K562 (cell line): ENCODE measurements around the gene BRICD5. TPM values are rescaled to one million over a fixed set of nuclear protein-coding genes. Genes with fewer than 3 reads are reported as not detected.

ENCODE experiments used
- ARHGAP35 ChIP-seq: fragments of 450-650 bp; IDR thresholded peaks from 2 replicates; pipeline ENCODE4 v1.6.1; 2018; ENCODE audit not compliant: partially characterized antibody
- CEBPB ChIP-seq: fragments of 450-650 bp; IDR thresholded peaks from 2 replicates; pipeline ENCODE4 v1.6.1; 2016; ENCODE audit warnings: missing genetic modification characterization, missing compliant biosample characterization
- HDAC8 ChIP-seq: fragments of 450-650 bp; IDR thresholded peaks from 2 replicates; pipeline ENCODE4 v1.6.1; 2016; ENCODE audit warnings: mild to moderate bottlenecking, missing genetic modification characterization, moderate library complexity, missing compliant biosample characterization
- MAFG ChIP-seq: fragments of 450-650 bp; conservative IDR thresholded peaks from 2 replicates; pipeline ENCODE4 v1.6.1; 2016; ENCODE audit warnings: missing genetic modification characterization, missing compliant biosample characterization
- PATZ1 ChIP-seq: fragments of 250-450 bp; sonication (Bioruptor Pico); IDR thresholded peaks from 2 replicates; pipeline ENCODE4 v1.5.0; 2020; ENCODE audit warnings: mild to moderate bottlenecking, borderline replicate concordance
- POLR2H ChIP-seq: IDR thresholded peaks from 2 replicates; pipeline ENCODE4 v1.6.1; 2016; ENCODE audit warnings: missing genetic modification characterization, low read depth, mild to moderate bottlenecking, control low read depth, missing compliant biosample characterization, moderate library complexity
- PURB ChIP-seq: sonication (generic); formaldehyde crosslinking; IDR thresholded peaks from 2 replicates; pipeline ENCODE4 v1.9.0; 2021; ENCODE audit warnings: low read depth, mild to moderate bottlenecking, missing genetic modification reagents
- SAFB ChIP-seq: fragments of 200-400 bp; formaldehyde crosslinking; IDR thresholded peaks from 2 replicates; pipeline ENCODE4 v1.6.1; 2017; ENCODE audit warnings: low read depth, low read length, borderline replicate concordance
- SRSF7 ChIP-seq: fragments of 200-400 bp; formaldehyde crosslinking; optimal IDR thresholded peaks from 2 replicates; pipeline ENCODE3; 2017; ENCODE audit warnings: mild to moderate bottlenecking, low read depth, low read length
- ZNF445 ChIP-seq: fragments of 250-450 bp; sonication (Bioruptor Pico); IDR thresholded peaks from 2 replicates; pipeline ENCODE4 v1.4.0; 2020; ENCODE audit warnings: low read depth, mild to moderate bottlenecking, moderate library complexity
- ZNF75A ChIP-seq: fragments of 450-650 bp; formaldehyde crosslinking; IDR thresholded peaks from 2 replicates; pipeline ENCODE4 v1.4.0; 2020; ENCODE audit warnings: mild to moderate bottlenecking
- polyA plus RNA-seq, 8 experiments: library from polyadenylated mRNA; depleted of rRNA in 4 of 8; stranded (reverse) in 5 of 8; unstranded in 3 of 8; fragments of >200 nt; fragmentation: Nextera tagmentation in 2 of 8; fragmentation: Illumina TruSeq in 1 of 8; extraction: Ambion mirVana in 2 of 8; extraction: Trizol in 1 of 8; gene quantifications; 2 replicates each; pipeline versions ENCODE4 v1.2.1 to v1.2.3, GENCODE V29; 2011 to 2014; ENCODE audit warnings: inconsistent platforms in 1 of 8, missing spikeins in 1 of 8
- total RNA-seq, 7 experiments: library from RNA; depleted of rRNA in 6 of 7; stranded (reverse); fragments of >200 nt in 6 of 7; fragmentation: Illumina TruSeq in 2 of 7; extraction: Trizol in 2 of 7; gene quantifications; 2 replicates each; pipeline versions ENCODE4 v1.2.1 to v1.2.3, GENCODE V29; 2011 to 2021; ENCODE audit warnings: low replicate concordance in 1 of 7
- TF ChIP-seq, protein P1 (sequence below): fragments of 450-650 bp; IDR thresholded peaks from 2 replicates; pipeline ENCODE4 v1.6.1; 2016; ENCODE audit warnings: low read depth
- TF ChIP-seq, protein P2 (sequence below): fragments of 250-450 bp; sonication (Bioruptor Pico); IDR thresholded peaks from 2 replicates; pipeline ENCODE4 v1.8.0; 2021; ENCODE audit warnings: borderline replicate concordance, mild to moderate bottlenecking, moderate library complexity; ENCODE audit not compliant: poor library complexity, severe bottlenecking

Gene BRICD5
- total and polyA plus RNA-seq, 9 of the 15 experiments (the other 6 are each of a cell fraction or from before 2014, with no cell fraction given): 0.24 to 15.1 (median 2.4) TPM; not detected in 1

- TF ChIP-seq, protein P1, sequence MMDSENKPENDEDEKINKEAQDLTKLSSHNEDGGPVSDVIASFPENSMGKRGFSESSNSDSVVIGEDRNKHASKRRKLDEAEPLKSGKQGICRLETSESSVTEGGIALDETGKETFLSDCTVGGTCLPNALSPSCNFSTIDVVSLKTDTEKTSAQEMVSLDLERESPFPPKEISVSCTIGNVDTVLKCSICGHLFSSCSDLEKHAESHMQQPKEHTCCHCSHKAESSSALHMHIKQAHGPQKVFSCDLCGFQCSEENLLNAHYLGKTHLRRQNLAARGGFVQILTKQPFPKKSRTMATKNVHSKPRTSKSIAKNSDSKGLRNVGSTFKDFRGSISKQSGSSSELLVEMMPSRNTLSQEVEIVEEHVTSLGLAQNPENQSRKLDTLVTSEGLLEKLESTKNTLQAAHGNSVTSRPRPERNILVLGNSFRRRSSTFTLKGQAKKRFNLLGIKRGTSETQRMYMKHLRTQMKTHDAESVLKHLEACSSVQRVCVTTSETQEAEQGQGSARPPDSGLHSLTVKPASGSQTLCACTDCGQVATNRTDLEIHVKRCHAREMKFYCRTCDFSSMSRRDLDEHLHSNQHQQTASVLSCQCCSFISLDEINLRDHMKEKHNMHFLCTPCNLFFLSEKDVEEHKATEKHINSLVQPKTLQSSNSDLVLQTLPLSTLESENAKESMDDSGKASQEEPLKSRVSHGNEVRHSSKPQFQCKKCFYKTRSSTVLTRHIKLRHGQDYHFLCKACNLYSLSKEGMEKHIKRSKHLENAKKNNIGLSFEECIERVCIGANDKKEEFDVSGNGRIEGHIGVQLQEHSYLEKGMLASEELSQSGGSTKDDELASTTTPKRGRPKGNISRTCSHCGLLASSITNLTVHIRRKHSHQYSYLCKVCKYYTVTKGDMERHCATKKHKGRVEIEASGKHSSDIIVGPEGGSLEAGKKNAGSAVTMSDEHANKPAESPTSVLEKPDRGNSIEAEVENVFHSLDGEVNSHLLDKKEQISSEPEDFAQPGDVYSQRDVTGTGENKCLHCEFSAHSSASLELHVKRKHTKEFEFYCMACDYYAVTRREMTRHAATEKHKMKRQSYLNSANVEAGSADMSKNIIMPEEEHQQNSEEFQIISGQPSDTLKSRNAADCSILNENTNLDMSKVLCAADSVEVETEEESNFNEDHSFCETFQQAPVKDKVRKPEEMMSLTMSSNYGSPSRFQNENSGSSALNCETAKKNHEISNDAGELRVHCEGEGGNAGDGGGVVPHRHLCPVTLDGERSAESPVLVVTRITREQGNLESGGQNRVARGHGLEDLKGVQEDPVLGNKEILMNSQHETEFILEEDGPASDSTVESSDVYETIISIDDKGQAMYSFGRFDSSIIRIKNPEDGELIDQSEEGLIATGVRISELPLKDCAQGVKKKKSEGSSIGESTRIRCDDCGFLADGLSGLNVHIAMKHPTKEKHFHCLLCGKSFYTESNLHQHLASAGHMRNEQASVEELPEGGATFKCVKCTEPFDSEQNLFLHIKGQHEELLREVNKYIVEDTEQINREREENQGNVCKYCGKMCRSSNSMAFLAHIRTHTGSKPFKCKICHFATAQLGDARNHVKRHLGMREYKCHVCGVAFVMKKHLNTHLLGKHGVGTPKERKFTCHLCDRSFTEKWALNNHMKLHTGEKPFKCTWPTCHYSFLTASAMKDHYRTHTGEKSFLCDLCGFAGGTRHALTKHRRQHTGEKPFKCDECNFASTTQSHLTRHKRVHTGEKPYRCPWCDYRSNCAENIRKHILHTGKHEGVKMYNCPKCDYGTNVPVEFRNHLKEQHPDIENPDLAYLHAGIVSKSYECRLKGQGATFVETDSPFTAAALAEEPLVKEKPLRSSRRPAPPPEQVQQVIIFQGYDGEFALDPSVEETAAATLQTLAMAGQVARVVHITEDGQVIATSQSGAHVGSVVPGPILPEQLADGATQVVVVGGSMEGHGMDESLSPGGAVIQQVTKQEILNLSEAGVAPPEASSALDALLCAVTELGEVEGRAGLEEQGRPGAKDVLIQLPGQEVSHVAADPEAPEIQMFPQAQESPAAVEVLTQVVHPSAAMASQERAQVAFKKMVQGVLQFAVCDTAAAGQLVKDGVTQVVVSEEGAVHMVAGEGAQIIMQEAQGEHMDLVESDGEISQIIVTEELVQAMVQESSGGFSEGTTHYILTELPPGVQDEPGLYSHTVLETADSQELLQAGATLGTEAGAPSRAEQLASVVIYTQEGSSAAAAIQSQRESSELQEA: peak; percentile 85
- TF ChIP-seq HDAC8: 0 out of 2 replicates have a peak, but pooled peaks have one; percentile 46
- no peak for TF ChIP-seq MAFG
- TF ChIP-seq PURB (CRISPR knock-in tag): no peak
- TF ChIP-seq SAFB: peak; percentile 94
- no peak for TF ChIP-seq ZNF75A (CRISPR knock-in tag)
- TF ChIP-seq SRSF7: no peak
- TF ChIP-seq PATZ1 (CRISPR knock-in tag): no peak
- TF ChIP-seq, protein P2, sequence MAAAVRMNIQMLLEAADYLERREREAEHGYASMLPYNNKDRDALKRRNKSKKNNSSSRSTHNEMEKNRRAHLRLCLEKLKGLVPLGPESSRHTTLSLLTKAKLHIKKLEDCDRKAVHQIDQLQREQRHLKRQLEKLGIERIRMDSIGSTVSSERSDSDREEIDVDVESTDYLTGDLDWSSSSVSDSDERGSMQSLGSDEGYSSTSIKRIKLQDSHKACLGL (CRISPR knock-in tag): no peak
- TF ChIP-seq POLR2H (tag): no peak
- no peak for TF ChIP-seq CEBPB (tag)
- no peak for TF ChIP-seq ZNF445 (CRISPR knock-in tag)
- no peak for TF ChIP-seq ARHGAP35
Measured at GRCh38 chr16:2205104-2205966, 5.3 kb downstream of the BRICD5 start, which contains the start of gene MLST8 (continued).
